PFSK-1 (cell line): Measurements from ENCODE around the gene SMAD3.

Experiments
- FOXP2 ChIP-seq: optimal IDR thresholded peaks from 2 replicates; pipeline ENCODE3; 2011; ENCODE audit warnings: borderline replicate concordance, control low read depth, inconsistent platforms; ENCODE audit not compliant: insufficient read depth; ENCODE audit errors: extremely low read length, extremely low read depth
- POLR2AphosphoS5 ChIP-seq: IDR thresholded peaks from 2 replicates; pipeline ENCODE4 v1.6.1; 2012; ENCODE audit warnings: low read depth, mild to moderate bottlenecking, control low read depth, low read length, moderate library complexity
- REST ChIP-seq, 2 experiments: IDR thresholded peaks; 2 replicates each; pipeline versions ENCODE4 v1.6.1 to v1.8.0; 2011 to 2012; ENCODE audit warnings: low read depth in 2 of 2, low read length in 2 of 2, control low read depth in 1 of 2, inconsistent platforms in 1 of 2, mild to moderate bottlenecking in 1 of 2, moderate library complexity in 1 of 2; ENCODE audit not compliant: insufficient read depth in 1 of 2
- SIN3A ChIP-seq: IDR thresholded peaks from 2 replicates; pipeline ENCODE4 v1.6.1; 2012; ENCODE audit warnings: mild to moderate bottlenecking, low read length, moderate library complexity, borderline replicate concordance; ENCODE audit not compliant: insufficient read depth
- TAF1 ChIP-seq: IDR thresholded peaks from 2 replicates; pipeline ENCODE4 v1.6.1; 2012; ENCODE audit warnings: low read length, control low read depth, borderline replicate concordance; ENCODE audit not compliant: insufficient read depth

Gene SMAD3

DNA sequence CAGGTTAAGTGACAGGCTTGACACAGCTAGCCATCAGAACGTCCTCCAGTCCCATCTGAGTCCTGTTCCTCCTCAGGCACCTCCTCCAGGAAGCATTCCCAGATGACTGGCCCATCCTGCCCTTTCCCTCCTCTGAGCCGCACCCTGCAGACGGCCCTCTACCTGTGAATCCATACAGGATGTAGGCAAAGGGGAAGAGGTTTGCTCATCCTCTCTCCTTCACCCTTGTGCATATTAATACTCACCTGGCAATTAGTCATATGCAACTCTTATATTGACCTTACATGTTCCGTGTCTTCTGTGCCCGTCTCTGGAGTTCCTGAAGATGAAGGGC is 61.9 kb downstream of the SMAD3 start:
- TF ChIP-seq REST (IDR thresholded peaks at IDR 0.05; ENCODE audit: insufficient read depth in 1 of 2, low read depth in 2 of 2, low read length in 2 of 2) = no peak
- TF ChIP-seq TAF1 = no peak
- TF ChIP-seq FOXP2 = no peak
- no peak for TF ChIP-seq SIN3A
- TF ChIP-seq POLR2AphosphoS5 = no peak

- no peak for TF ChIP-seq TAF1
- no peak for TF ChIP-seq REST (IDR thresholded peaks at IDR 0.05; ENCODE audit: insufficient read depth in 1 of 2, low read depth in 2 of 2, low read length in 2 of 2)
- no peak for TF ChIP-seq SIN3A
- no peak for TF ChIP-seq POLR2AphosphoS5
- no peak for TF ChIP-seq FOXP2
Measured at GRCh38 chr15:67127965-67128364, 62.6 kb downstream of the SMAD3 start.

- no peak for TF ChIP-seq TAF1
- TF ChIP-seq SIN3A = no peak
- TF ChIP-seq REST (IDR thresholded peaks at IDR 0.05; ENCODE audit: insufficient read depth in 1 of 2, low read depth in 2 of 2, low read length in 2 of 2) = no peak
Measured at GRCh38 chr15:67130166-67130565, 64.8 kb downstream of the SMAD3 start.

- no peak for TF ChIP-seq FOXP2
- TF ChIP-seq POLR2AphosphoS5 = no peak
- no peak for TF ChIP-seq REST (IDR thresholded peaks at IDR 0.05; ENCODE audit: insufficient read depth in 1 of 2, low read depth in 2 of 2, low read length in 2 of 2)
- TF ChIP-seq TAF1 = no peak
- TF ChIP-seq SIN3A = no peak
Measured at GRCh38 chr15:67130673-67131601, 65.5 kb downstream of the SMAD3 start.

DNA sequence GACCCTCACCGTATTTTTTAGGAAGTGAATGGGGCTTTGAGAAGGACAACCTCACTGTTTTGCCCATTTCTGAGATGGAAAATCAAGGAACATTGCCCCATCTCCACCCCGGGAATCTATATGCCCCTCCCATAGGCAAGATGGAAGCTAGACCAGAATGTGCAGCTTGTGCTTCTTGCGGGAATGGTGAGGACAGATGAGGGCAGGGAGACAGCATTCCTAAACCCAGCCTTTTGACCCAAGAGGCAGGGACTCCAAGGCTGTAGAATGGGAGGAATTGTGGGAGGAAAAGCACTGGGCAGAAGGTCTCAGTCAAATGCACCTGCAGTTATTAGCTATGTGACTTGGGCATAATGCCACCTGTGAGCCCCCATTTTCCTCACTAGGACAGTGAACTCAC is 66.9 kb downstream of the SMAD3 start:
- TF ChIP-seq POLR2AphosphoS5 = no peak
- no peak for TF ChIP-seq FOXP2
- TF ChIP-seq REST (IDR thresholded peaks at IDR 0.05; ENCODE audit: insufficient read depth in 1 of 2, low read depth in 2 of 2, low read length in 2 of 2) = no peak
- no peak for TF ChIP-seq SIN3A
- no peak for TF ChIP-seq TAF1
